ENCODE results near the gene ATF3. TPM values are rescaled to one million over a fixed set of nuclear protein-coding genes. Genes with fewer than 3 reads are reported as not detected.
A peak's percentile ranks its signal among the peaks of the same experiment; 100 is the strongest.

The ATF3 gene
- total RNA-seq, 1 donor from 2014 or later, result 15.4 TPM

DNA sequence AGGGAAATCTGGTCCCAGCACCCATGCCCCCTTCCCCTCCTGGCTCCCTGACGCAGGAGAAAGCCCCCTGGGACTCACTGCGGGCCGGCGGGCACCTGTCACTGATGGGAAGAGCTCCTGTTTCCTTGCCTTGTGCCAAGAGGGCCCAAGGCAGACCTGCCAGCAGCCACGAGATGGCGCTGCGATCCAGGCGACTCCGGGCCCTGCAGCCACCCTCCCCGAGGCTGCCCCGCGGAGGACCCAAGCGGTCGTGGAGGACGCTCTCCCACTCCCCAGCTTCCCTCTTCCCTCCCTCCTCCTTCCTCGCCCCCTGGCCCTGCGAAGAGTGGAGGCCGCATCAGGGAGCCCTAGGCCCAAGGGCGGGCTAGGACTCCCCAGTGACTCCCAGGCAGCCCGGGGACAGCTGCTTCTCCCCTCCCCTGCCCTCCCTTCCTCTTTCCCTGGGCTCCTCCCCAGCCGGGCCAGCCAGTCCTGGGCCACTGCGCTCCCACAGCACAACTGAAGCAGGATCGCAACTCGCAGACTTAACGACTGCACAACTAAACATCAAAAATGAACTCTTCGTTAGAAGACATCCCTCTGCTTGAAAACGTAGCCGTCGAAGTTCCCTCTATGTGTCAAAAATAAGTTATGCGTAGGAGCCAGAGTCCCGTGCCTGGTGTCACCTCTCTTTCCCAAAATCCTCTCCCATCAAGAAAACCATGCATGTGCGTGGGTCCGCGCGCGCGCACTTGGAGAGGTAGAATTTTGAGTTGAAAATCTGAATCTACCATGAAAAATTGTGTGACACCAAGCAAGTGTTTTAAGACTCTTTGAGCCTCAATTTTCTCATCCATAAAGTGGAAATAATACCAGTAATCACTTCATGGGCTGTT lies 56.9 kb downstream of the ATF3 start:
- DNase-seq (peak; percentile 90), ATAC-seq (ENCODE audit: poor library complexity) (peak; percentile 99)
- intact Hi-C loops (cut with DNase I), result no loop called here

DNA sequence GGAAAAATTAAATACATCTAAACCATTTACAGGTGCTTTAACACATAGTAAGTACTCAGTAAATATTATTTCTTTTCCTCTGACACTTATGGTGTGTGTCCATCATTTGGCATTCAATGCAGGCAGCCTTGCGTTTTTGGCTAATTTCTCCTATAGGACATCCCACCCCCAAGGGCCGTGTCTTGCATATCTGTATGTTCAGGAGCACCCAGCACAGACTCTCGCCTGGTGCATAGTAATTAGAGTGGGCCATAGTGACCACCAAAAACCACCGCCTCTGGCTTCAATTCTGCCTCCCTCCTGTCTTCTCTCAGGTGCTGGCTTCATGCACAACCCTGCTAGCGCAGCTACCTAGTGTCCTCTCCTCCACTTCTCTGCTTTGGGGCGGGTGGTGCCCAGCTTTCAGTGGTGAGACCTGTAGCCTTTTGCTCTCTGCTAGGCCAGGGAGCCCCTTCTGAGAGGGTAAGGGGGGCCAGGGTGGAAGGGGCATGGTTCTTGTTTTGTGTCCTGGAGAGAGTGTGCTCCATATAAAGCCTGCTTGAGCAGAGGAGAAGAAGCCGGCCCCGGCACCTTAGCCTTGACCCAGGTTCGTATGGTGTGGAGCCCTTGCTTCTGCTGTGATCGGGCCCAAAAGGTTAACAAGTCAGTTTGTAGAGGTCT lies 57.7 kb downstream of the ATF3 start:
- no peak for ATAC-seq (ENCODE audit: poor library complexity)
- no peak for DNase-seq
- intact Hi-C loops (cut with DNase I), result no loop called here

DNA sequence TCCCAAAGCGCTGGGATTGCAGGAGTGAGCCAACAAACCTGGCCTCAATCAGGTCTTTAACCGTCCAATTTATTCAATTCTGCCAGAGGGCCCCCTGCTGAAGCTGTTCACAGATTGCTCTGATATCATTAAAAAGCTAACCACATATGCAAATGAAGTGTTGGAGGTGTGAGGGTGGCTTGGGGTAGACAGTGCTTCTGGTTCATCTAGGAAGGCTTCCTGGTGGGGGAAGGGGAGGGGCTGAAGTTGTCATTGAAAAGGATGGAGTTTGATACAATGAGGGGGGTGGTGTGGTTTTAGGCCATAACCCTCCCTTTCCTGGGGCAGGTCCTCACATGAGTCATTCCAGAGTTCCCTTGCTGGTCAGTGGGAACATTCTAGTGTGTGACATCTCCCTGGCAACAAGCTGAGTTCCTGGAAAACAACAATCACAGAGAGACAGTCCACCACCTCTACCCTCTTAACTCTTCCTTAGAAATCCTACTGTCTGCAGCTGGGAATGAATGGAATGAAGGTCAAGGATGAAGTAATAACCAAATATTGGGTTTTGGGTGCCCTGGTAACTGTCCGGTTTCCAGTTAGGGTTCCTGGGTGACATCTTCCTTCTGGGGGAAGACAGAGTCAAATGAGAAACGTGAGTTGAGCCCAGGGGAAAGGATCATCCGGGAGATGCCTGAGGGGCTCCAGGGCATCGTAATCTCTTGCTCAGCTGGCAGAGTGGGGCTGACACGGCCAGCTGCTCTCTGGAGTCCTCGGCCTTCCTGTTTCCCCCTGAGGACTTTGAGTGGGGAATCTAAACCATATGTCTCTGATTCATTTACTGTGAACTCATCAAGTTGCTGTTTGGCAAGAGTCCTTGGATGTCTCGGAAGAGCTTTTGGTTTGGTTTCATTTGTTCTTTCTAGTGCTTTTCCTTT lies 58.9 kb downstream of the ATF3 start:
- ATAC-seq (ENCODE audit: poor library complexity) (peak; percentile 36), DNase-seq (no peak)
- intact Hi-C loops (cut with DNase I), result no loop called here

DNA sequence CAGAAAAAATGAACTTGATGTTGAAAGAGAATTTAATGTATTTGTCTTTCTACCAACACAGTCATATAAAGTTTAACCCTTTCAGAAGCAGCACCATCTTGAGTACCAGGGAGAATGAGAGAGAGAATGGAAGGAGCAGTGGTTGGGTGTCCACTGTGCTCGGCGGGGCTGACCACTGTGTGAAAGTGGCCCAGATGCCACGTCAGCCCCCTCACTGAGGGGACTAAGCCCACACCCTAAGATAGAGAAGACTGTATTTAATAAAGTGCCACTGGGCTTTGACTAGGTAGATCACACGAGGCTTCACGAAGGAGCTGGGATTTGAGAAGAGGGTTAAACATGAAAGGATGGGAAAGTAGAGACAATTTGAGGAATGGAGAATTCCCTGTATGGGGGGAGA lies 59.9 kb downstream of the ATF3 start:
- intact Hi-C loops (cut with DNase I), result no loop called here
- ATAC-seq (ENCODE audit: poor library complexity), result no peak
- DNase-seq, result no peak

DNA sequence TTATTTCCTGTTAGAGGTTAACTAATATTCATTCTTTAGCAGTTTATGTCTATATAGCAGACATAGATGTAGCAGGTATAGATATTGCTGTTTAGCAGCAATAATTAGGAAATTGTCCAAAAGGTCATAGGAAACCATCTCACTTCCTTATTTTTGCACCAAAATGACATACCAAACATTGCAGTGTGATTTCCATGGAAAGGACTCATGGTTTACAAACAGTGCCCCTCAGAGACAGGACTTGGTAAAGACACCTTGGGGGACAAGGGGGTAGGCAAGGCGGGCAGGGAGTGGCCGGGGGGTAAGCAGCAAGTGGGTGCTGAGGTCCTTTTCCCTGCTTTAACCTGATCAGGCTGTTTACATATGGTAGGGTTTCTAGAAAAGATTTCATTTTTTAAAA lies 60.5 kb downstream of the ATF3 start:
- DNase-seq (no peak), ATAC-seq (ENCODE audit: poor library complexity) (no peak)
- intact Hi-C loops (cut with DNase I), result no loop called here

DNA sequence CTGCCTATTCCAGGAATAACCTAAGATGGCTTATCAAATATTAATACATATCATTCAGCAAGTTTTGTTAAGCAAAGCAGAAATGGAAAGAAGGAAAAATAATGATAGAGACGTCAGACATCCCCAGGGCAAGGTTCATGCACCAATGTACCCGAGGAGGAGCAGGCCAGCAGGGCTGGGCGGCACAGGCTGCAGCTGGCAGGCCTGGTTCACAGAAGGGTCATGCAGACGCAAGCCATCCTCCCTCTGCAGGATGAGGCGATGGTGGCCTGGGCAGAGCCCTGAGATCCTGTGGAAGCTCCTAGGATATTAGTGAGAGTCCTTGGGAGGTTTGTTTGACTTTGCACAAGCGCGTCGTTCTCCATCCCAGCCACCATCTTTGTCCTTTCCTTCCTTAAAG lies 61.0 kb downstream of the ATF3 start:
- intact Hi-C loops (cut with DNase I), result no loop called here
- no peak for ATAC-seq (ENCODE audit: poor library complexity)
- no peak for DNase-seq

DNA sequence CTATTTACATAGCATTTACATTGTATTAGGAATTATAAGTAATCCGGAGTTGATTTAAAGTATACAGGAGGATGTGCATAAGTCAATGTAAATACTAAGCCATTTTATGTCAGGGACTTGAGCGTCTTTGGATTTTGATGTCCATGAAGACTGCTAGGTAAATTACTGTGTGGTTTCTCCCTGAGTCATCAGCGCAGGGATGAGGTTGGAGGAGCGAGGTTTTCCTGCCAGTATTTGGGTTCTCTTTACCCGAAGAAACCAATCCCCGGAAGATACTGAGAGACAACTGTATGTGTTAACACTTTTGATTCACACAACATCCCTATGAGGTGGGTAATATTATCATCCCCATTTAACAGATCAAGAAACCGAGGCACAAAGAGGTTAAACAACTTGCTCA lies 61.7 kb downstream of the ATF3 start:
- no peak for DNase-seq
- ATAC-seq (ENCODE audit: poor library complexity), result no peak
- intact Hi-C loops (cut with DNase I), result loop anchor here (10.0 kb wide), 1 partner anchor 114 kb away; no protein-coding TSS in a partner anchor

Other genes starting within 250 kb of the ATF3 start
- 2.2 TPM for gene PACC1, start 193.9 kb upstream of the ATF3 start, total RNA-seq
- 106 TPM for gene NENF, start 175.8 kb upstream of the ATF3 start, total RNA-seq
- gene BATF3, start 91.1 kb downstream of the ATF3 start, total RNA-seq, result 1.3 TPM
- gene NSL1, start 183.0 kb downstream of the ATF3 start, total RNA-seq, result 24.6 TPM
- gene TATDN3, start 183.1 kb downstream of the ATF3 start, total RNA-seq, result 22.0 TPM
- gene SPATA45, start 238.9 kb downstream of the ATF3 start, total RNA-seq, result not detected
- gene FLVCR1, start 249.5 kb downstream of the ATF3 start, total RNA-seq, result 0.78 TPM